Spleen (tissue), 7 donors: Measurements from ENCODE around the gene RAB10.

Experiments
- POLR2A ChIP-seq, 3 donors: fragments of 450-650 bp; IDR thresholded peaks; one replicate each; pipeline ENCODE4 v1.5.1; 2017; ENCODE audit warnings: antibody characterized with exemption in 3 of 3, mild to moderate bottlenecking in 1 of 3
- POLR2AphosphoS5 ChIP-seq, 3 donors: sonication (generic); formaldehyde crosslinking; IDR thresholded peaks; one replicate each; pipeline ENCODE4 v1.5.1; 2017; ENCODE audit warnings: antibody characterized with exemption in 3 of 3
- TF ChIP-seq, protein P1 (sequence below), 11 experiments: fragments of 200-600 bp in 7 of 11; fragments of 450-650 bp in 4 of 11; sonication (generic) in 4 of 11; IDR thresholded peaks in 8 of 11; conservative IDR thresholded peaks in 3 of 11; 1 replicate in 7 of 11; 2 replicates in 4 of 11; pipeline versions ENCODE4 v1.4.0 to v1.8.0; 2016 to 2021; ENCODE audit warnings: antibody characterized with exemption in 11 of 11, inconsistent platforms in 4 of 11, mild to moderate bottlenecking in 1 of 11
- donor health status: DM: no; HTN: no; CAD: no; lungs with moderate emphysema.
- donor health status: DM: no; HTN: no; CAD: no.
- donor health status: DM: no; HTN: no; CAD: no.

DNA sequence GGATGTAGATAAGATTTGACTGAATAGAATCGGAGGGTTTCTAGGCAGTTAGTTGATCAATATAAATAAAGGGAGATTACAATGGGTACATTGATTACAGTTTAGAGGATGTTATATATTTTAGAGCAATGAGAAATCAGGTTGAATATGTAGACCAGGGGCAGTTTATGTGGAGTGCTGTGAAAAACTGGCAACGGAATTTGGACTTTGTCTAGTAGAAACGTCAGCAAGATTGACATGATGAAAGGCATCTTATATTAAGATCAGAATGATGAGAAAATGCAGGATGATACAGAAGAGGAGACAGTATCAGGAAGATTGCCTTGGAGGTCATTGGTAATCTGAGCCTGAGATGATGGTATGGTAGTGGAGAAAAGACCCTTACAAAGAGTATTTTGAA lies 39.9 kb downstream of the RAB10 start:
- TF ChIP-seq POLR2AphosphoS5 (IDR thresholded peaks at IDR 0.05) (no peak), POLR2A (IDR thresholded peaks at IDR 0.05) (no peak)
- TF ChIP-seq, protein P1, sequence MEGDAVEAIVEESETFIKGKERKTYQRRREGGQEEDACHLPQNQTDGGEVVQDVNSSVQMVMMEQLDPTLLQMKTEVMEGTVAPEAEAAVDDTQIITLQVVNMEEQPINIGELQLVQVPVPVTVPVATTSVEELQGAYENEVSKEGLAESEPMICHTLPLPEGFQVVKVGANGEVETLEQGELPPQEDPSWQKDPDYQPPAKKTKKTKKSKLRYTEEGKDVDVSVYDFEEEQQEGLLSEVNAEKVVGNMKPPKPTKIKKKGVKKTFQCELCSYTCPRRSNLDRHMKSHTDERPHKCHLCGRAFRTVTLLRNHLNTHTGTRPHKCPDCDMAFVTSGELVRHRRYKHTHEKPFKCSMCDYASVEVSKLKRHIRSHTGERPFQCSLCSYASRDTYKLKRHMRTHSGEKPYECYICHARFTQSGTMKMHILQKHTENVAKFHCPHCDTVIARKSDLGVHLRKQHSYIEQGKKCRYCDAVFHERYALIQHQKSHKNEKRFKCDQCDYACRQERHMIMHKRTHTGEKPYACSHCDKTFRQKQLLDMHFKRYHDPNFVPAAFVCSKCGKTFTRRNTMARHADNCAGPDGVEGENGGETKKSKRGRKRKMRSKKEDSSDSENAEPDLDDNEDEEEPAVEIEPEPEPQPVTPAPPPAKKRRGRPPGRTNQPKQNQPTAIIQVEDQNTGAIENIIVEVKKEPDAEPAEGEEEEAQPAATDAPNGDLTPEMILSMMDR (IDR thresholded peaks at IDR 0.05 in 8 of 11, conservative IDR thresholded peaks at IDR 0.05 in 3 of 11): no peak
